CD14-positive monocyte (primary cell): ENCODE data around the gene LSM4. TPM values are rescaled to one million over a fixed set of nuclear protein-coding genes. Genes with fewer than 3 reads are reported as not detected.

Experiments
- DNase-seq, 3 donors: peaks; one replicate each; pipeline ENCODE4 v3.0.0-alpha.2; 2011 to 2022
- H2AFZ ChIP-seq: 2 replicates; pipeline ENCODE4 v1.6.0; 2012; ENCODE audit warnings: mild to moderate bottlenecking, low read depth, low read length, inconsistent platforms; ENCODE audit not compliant: insufficient read depth, poor library complexity, severe bottlenecking
- H3K27ac ChIP-seq, 2 donors: 1 replicate in 1 of 2; 2 replicates in 1 of 2; pipeline ENCODE4 v1.5.1; 2012 to 2013; ENCODE audit warnings: low read length in 2 of 2, control low read depth in 1 of 2, inconsistent platforms in 1 of 2, low read depth in 1 of 2, mild to moderate bottlenecking in 1 of 2
- H3K27me3 ChIP-seq, 2 donors: one replicate each; pipeline versions ENCODE4 v1.6.0 to v1.6.1; 2011 to 2013; ENCODE audit warnings: low read length in 2 of 2; ENCODE audit not compliant: control insufficient read depth in 2 of 2, insufficient read depth in 2 of 2
- H3K36me3 ChIP-seq, 2 donors: replicated peaks in 1 of 2; 1 replicate in 1 of 2; 2 replicates in 1 of 2; pipeline versions ENCODE4 v1.5.1 to v1.6.1; 2012 to 2013; ENCODE audit warnings: low read length in 2 of 2, control low read depth in 1 of 2, inconsistent platforms in 1 of 2, mild to moderate bottlenecking in 1 of 2; ENCODE audit not compliant: insufficient read depth in 2 of 2, control insufficient read depth in 1 of 2
- H3K4me1 ChIP-seq, 2 donors: 1 replicate in 1 of 2; 2 replicates in 1 of 2; pipeline versions ENCODE4 v1.5.1 to v1.6.1; 2012 to 2013; ENCODE audit warnings: low read length in 2 of 2, control low read depth in 1 of 2, inconsistent platforms in 1 of 2, mild to moderate bottlenecking in 1 of 2, moderate library complexity in 1 of 2; ENCODE audit not compliant: insufficient read depth in 2 of 2, control insufficient read depth in 1 of 2
- H3K4me2 ChIP-seq: replicated peaks from 2 replicates; pipeline ENCODE3; 2012; ENCODE audit warnings: low read length, moderate library complexity, mild to moderate bottlenecking; ENCODE audit not compliant: poor library complexity, severe bottlenecking; ENCODE audit errors: extremely low read depth
- H3K4me3 ChIP-seq, 3 experiments: fragments of 200-600 bp in 1 of 3; sonication (generic) in 1 of 3; replicated peaks in 1 of 3; 1 replicate in 2 of 3; 2 replicates in 1 of 3; pipeline ENCODE4 v1.5.1; 2011 to 2013; ENCODE audit warnings: low read length in 3 of 3, mild to moderate bottlenecking in 3 of 3, control low read depth in 2 of 3, low read depth in 2 of 3, inconsistent platforms in 1 of 3, moderate library complexity in 1 of 3
- H3K79me2 ChIP-seq: 2 replicates; pipeline ENCODE4 v1.6.0; 2012; ENCODE audit warnings: mild to moderate bottlenecking, control low read depth, inconsistent platforms, low read length, moderate library complexity; ENCODE audit not compliant: insufficient read depth
- H3K9ac ChIP-seq: 2 replicates; pipeline ENCODE4 v1.6.0; 2017; ENCODE audit warnings: low read length, mild to moderate bottlenecking; ENCODE audit not compliant: insufficient read depth, poor library complexity, severe bottlenecking
- H3K9me3 ChIP-seq, 2 donors: replicated peaks in 1 of 2; 1 replicate in 1 of 2; 2 replicates in 1 of 2; pipeline versions ENCODE4 v1.5.1 to v1.6.1; 2012 to 2013; ENCODE audit warnings: low read length in 2 of 2, control low read depth in 1 of 2; ENCODE audit not compliant: control insufficient read depth in 1 of 2, insufficient read depth in 1 of 2
- H4K20me1 ChIP-seq: 2 replicates; pipeline ENCODE4 v1.6.0; 2012; ENCODE audit warnings: mild to moderate bottlenecking, low read length, control low read depth, moderate library complexity; ENCODE audit not compliant: insufficient read depth
- H3K27ac Mint-ChIP-seq, 7 donors: one replicate each; pipeline ENCODE4 v1.8.0; 2020; ENCODE audit warnings: mild to moderate bottlenecking in 7 of 7, mixed read lengths in 7 of 7, moderate library complexity in 6 of 7, inconsistent platforms in 2 of 7
- H3K27me3 Mint-ChIP-seq, 3 donors: one replicate each; pipeline ENCODE4 v1.8.0; 2021 to 2022; ENCODE audit warnings: low read depth in 3 of 3, mild to moderate bottlenecking in 3 of 3, mixed read lengths in 3 of 3, moderate library complexity in 3 of 3, inconsistent platforms in 1 of 3
- H3K36me3 Mint-ChIP-seq, 2 donors: one replicate each; pipeline ENCODE4 v1.8.0; 2020; ENCODE audit warnings: mixed read lengths in 2 of 2, inconsistent platforms in 1 of 2, mild to moderate bottlenecking in 1 of 2
- H3K4me1 Mint-ChIP-seq: one replicate; pipeline ENCODE4 v1.8.0; 2020; ENCODE audit warnings: mild to moderate bottlenecking, mixed read lengths
- H3K4me3 Mint-ChIP-seq, 2 donors: one replicate each; pipeline ENCODE4 v1.8.0; 2020; ENCODE audit warnings: mild to moderate bottlenecking in 2 of 2, mixed read lengths in 2 of 2, moderate library complexity in 1 of 2
- H3K9me3 Mint-ChIP-seq, 7 donors: one replicate each; pipeline ENCODE4 v1.8.0; 2020 to 2022; ENCODE audit warnings: mixed read lengths in 7 of 7, mild to moderate bottlenecking in 6 of 7, moderate library complexity in 6 of 7, inconsistent platforms in 2 of 7
- CTCF ChIP-seq: fragments of 200-600 bp; IDR thresholded peaks from one replicate; pipeline ENCODE4 v1.8.0; 2022; ENCODE audit warnings: antibody characterized with exemption, mild to moderate bottlenecking
- WGBS: methylation state at CpG from one replicate; pipeline ENCODE4 v1.1.5; 2013; ENCODE audit warnings: missing lambda C conversion rate; ENCODE audit not compliant: insufficient coverage; 5-methylcytosine and 5-hydroxymethylcytosine counted together
- intact Hi-C, 2 donors: fragments of 100-400 bp; cut with micrococcal nuclease; formaldehyde crosslinking; loops; one replicate each; pipeline versions ENCODE4 v1.15.0 to v1.15.1; 2023
- polyA plus RNA-seq, 3 donors: library from polyadenylated mRNA; depleted of rRNA in 1 of 3; unstranded in 2 of 3; stranded (reverse) in 1 of 3; fragments of 300-500 nt in 2 of 3; fragments of >200 nt in 1 of 3; fragmentation: Illumina TruSeq in 2 of 3; gene quantifications; 1 replicate in 2 of 3; 2 replicates in 1 of 3; pipeline ENCODE4 v1.2.3, GENCODE V29; 2012 to 2021

LSM4 gene
- polyA plus RNA-seq, 3 donors, result 66.5 to 143 (median 97.0) TPM

- H3K4me1 ChIP-seq, result peaks cover 6% of the 10 kb centered on the region in 2 donors
Measured at GRCh38 chr19:18312092-18312534, 10.8 kb downstream of the LSM4 start.

GRCh38 chr19:18311502-18312091 lies 11.3 kb downstream of the LSM4 start:
- DNase-seq, result no peak
- H3K9me3 Mint-ChIP-seq, result no peaks in the 10 kb centered on the region
- intact Hi-C loops, result no loop called here
- no peak overlapping the region for H3K4me3 ChIP-seq
- H3K27me3 ChIP-seq, result no peaks in the 10 kb centered on the region
- H3K4me1 Mint-ChIP-seq, result peaks cover 3% of the 10 kb centered on the region
- peaks cover 1% of the 10 kb centered on the region in 2 donors for H3K4me1 ChIP-seq
- peak overlapping the region in 1 of 7 donors; percentile 26 for H3K27ac Mint-ChIP-seq
- H2AFZ ChIP-seq, result no peak overlapping the region
- no peak overlapping the region for H3K27ac ChIP-seq
- H3K9me3 ChIP-seq, result no peaks in the 10 kb centered on the region
- no peak overlapping the region for H3K4me3 Mint-ChIP-seq
- peaks cover 47 to 79% of the 10 kb centered on the region in 2 donors for H3K36me3 ChIP-seq
- peaks cover 51 to 75% of the 10 kb centered on the region in 2 donors for H3K36me3 Mint-ChIP-seq
- H3K9ac ChIP-seq, result no peak overlapping the region
- no peak overlapping the region for H3K4me2 ChIP-seq
- 91% methylated on average over 21 of the region's 22 CpGs for WGBS
- H3K27me3 Mint-ChIP-seq, result no peaks in the 10 kb centered on the region
- no peaks in the 10 kb centered on the region for H4K20me1 ChIP-seq
- H3K79me2 ChIP-seq, result peaks cover 35% of the 10 kb centered on the region
- no peak for TF ChIP-seq CTCF

More at GRCh38 chr19:18312092-18312534, 10.8 kb downstream of the LSM4 start:
- Histone ChIP-seq H3K79me2 (peaks cover 40% of the 10 kb centered on the region), H2AFZ (no peak overlapping the region), H3K4me2 (no peak overlapping the region), H4K20me1 (no peaks in the 10 kb centered on the region), H3K4me3 (no peak overlapping the region), H3K9me3 (no peaks in the 10 kb centered on the region), H3K27me3 (no peaks in the 10 kb centered on the region), H3K36me3 (peaks cover 47 to 75% of the 10 kb centered on the region in 2 donors), H3K27ac (no peak overlapping the region), H3K9ac (no peak overlapping the region)
- H3K36me3 Mint-ChIP-seq, result peaks cover 47 to 70% of the 10 kb centered on the region in 2 donors
- WGBS, result 97% methylated on average over 7 of the region's 11 CpGs
- H3K27me3 Mint-ChIP-seq, result no peaks in the 10 kb centered on the region
- no peak overlapping the region for H3K4me3 Mint-ChIP-seq
- peaks cover 5% of the 10 kb centered on the region for H3K4me1 Mint-ChIP-seq
- intact Hi-C loops, result no loop called here
- H3K27ac Mint-ChIP-seq, result no peak overlapping the region
- DNase-seq, result no peak
- no peak for TF ChIP-seq CTCF
- no peaks in the 10 kb centered on the region for H3K9me3 Mint-ChIP-seq
